Bronchial epithelial cell (primary cell): ENCODE data around the gene ATG4A. TPM values are rescaled to one million over a fixed set of nuclear protein-coding genes. Genes with fewer than 3 reads are reported as not detected.

ENCODE experiments used
- DNase-seq: peaks from one replicate; pipeline ENCODE4 v3.0.0-alpha.2; 2010; ENCODE audit warnings: low read depth
- FAIRE-seq: peaks from 2 replicates; lab custom pipeline; 2011; peaks lifted over from hg19 to GRCh38; lab: Jason Lieb, UNC
- H3K27me3 ChIP-seq: 2 replicates; pipeline ENCODE4 v1.5.1; 2011; ENCODE audit warnings: low read length; ENCODE audit not compliant: control insufficient read depth, insufficient read depth
- H3K36me3 ChIP-seq: 2 replicates; pipeline ENCODE4 v1.5.1; 2011; ENCODE audit warnings: low read length; ENCODE audit not compliant: control insufficient read depth, insufficient read depth
- H3K4me3 ChIP-seq: 2 replicates; pipeline ENCODE4 v1.5.1; 2011; ENCODE audit warnings: mild to moderate bottlenecking, low read depth, low read length, control low read depth
- CTCF ChIP-seq: IDR thresholded peaks from 2 replicates; pipeline ENCODE4 v1.5.1; 2011; ENCODE audit warnings: mild to moderate bottlenecking, moderate library complexity, low read length, control low read depth, inconsistent platforms; ENCODE audit not compliant: insufficient read depth, severe bottlenecking
- total RNA-seq: library from RNA; depleted of rRNA; stranded (reverse); fragments of >200 nt; gene quantifications from 2 replicates; pipeline ENCODE4 v1.2.1, GENCODE V29; 2014

ATG4A gene
- total RNA-seq, 1 donor from 2014 or later = 12.4 TPM

GRCh38 chrX:108177351-108178142 lies 86.0 kb downstream of the ATG4A start:
- FAIRE-seq = no peak

GRCh38 chrX:108178143-108178498 lies 86.5 kb downstream of the ATG4A start:
- H3K27me3 ChIP-seq = no peaks in the 10 kb centered on the region
- no peak for TF ChIP-seq CTCF
- FAIRE-seq (no peak), DNase-seq (no peak)
- no peak overlapping the region for H3K4me3 ChIP-seq
- peaks cover 3% of the 10 kb centered on the region for H3K36me3 ChIP-seq

More at GRCh38 chrX:108177351-108178142, 86.0 kb downstream of the ATG4A start:
- H3K4me3 ChIP-seq = no peak overlapping the region
- no peak for DNase-seq
- TF ChIP-seq CTCF = no peak
- H3K36me3 ChIP-seq = peaks cover 3% of the 10 kb centered on the region
- H3K27me3 ChIP-seq = no peaks in the 10 kb centered on the region

- H3K36me3 ChIP-seq = no peaks in the 10 kb centered on the region
- no peak for FAIRE-seq
- peak; percentile 89 for DNase-seq
These were observed 95.2 kb downstream of the ATG4A start for GRCh38 chrX:108186811-108187210.

GRCh38 chrX:108198420-108198819 lies 106.8 kb downstream of the ATG4A start:
- no peak for TF ChIP-seq CTCF
- DNase-seq (no peak), FAIRE-seq (no peak)
- Histone ChIP-seq H3K36me3 (no peaks in the 10 kb centered on the region), H3K27me3 (no peaks in the 10 kb centered on the region), H3K4me3 (no peak overlapping the region)

More at GRCh38 chrX:108186811-108187210, 95.2 kb downstream of the ATG4A start:
- no peak overlapping the region for H3K4me3 ChIP-seq
- H3K27me3 ChIP-seq = no peaks in the 10 kb centered on the region
- TF ChIP-seq CTCF = no peak

- no peak for FAIRE-seq
These were observed 107.5 kb downstream of the ATG4A start for GRCh38 chrX:108199041-108199440.

More at GRCh38 chrX:108199041-108199440, 107.5 kb downstream of the ATG4A start:
- no peaks in the 10 kb centered on the region for H3K27me3 ChIP-seq
- no peak for DNase-seq
- no peaks in the 10 kb centered on the region for H3K36me3 ChIP-seq
- TF ChIP-seq CTCF = no peak
- H3K4me3 ChIP-seq = no peak overlapping the region
